KMS-11 (cell line): Measurements from ENCODE around the gene HLA-DPB1.

ENCODE experiments used
- H2AFZ ChIP-seq: fragments of 200-600 bp; sonication (generic); 2 replicates; pipeline ENCODE4 v1.6.1; 2016; ENCODE audit warnings: antibody characterized with exemption, mixed run types, low read depth
- H3K27ac ChIP-seq: fragments of 200-600 bp; sonication (generic); 2 replicates; pipeline ENCODE4 v1.6.1; 2016; ENCODE audit warnings: mild to moderate bottlenecking, mixed run types
- H3K27me3 ChIP-seq: fragments of 200-600 bp; sonication (generic); 2 replicates; pipeline ENCODE4 v1.6.1; 2017; ENCODE audit warnings: mild to moderate bottlenecking, low read depth, mixed run types, moderate library complexity; ENCODE audit not compliant: insufficient read depth
- H3K36me3 ChIP-seq: fragments of 200-600 bp; sonication (generic); 2 replicates; pipeline ENCODE4 v1.6.1; 2017; ENCODE audit warnings: mild to moderate bottlenecking, mixed run types; ENCODE audit not compliant: insufficient read depth
- H3K4me1 ChIP-seq: fragments of 200-600 bp; sonication (generic); 2 replicates; pipeline ENCODE4 v1.6.1; 2016; ENCODE audit warnings: mild to moderate bottlenecking, low read depth, mixed run types; ENCODE audit not compliant: poor library complexity, severe bottlenecking
- H3K4me2 ChIP-seq: fragments of 200-600 bp; sonication (generic); 2 replicates; pipeline ENCODE4 v1.7.0; 2016; ENCODE audit warnings: mild to moderate bottlenecking, mixed run types
- H3K4me3 ChIP-seq: fragments of 200-600 bp; sonication (generic); IDR thresholded peaks from 2 replicates; pipeline ENCODE4 v1.6.1; 2017; ENCODE audit warnings: low read depth, low read length, mixed read lengths; ENCODE audit not compliant: insufficient read depth
- H3K79me2 ChIP-seq: fragments of 200-600 bp; sonication (generic); 2 replicates; pipeline ENCODE4 v1.6.1; 2016; ENCODE audit warnings: low read depth, mixed run types; ENCODE audit not compliant: insufficient read depth
- H3K9ac ChIP-seq: fragments of 200-600 bp; sonication (generic); 2 replicates; pipeline ENCODE4 v1.6.1; 2016; ENCODE audit warnings: mild to moderate bottlenecking, mixed run types
- H4K20me1 ChIP-seq: fragments of 200-600 bp; sonication (generic); 2 replicates; pipeline ENCODE4 v1.6.1; 2016; ENCODE audit warnings: mild to moderate bottlenecking, mixed run types; ENCODE audit not compliant: insufficient read depth
- CTCF ChIP-seq: fragments of 200-600 bp; sonication (generic); conservative IDR thresholded peaks from 2 replicates; pipeline ENCODE4 v1.6.1; 2017; ENCODE audit warnings: low read depth, mild to moderate bottlenecking, antibody characterized with exemption, low read length, moderate library complexity, mixed read lengths

HLA-DPB1 gene

GRCh38 chr6:33069021-33069738, 6.6 kb upstream of the HLA-DPB1 start:
- H2AFZ ChIP-seq = no peak overlapping the region

GRCh38 chr6:33070909-33071308, 4.9 kb upstream of the HLA-DPB1 start:
- TF ChIP-seq CTCF = no peak
- Histone ChIP-seq H3K27ac (no peak overlapping the region), H3K4me2 (no peak overlapping the region)

More at GRCh38 chr6:33069021-33069738, 6.6 kb upstream of the HLA-DPB1 start:
- no peaks in the 10 kb centered on the region for H4K20me1 ChIP-seq
- TF ChIP-seq CTCF = no peak
- H3K79me2 ChIP-seq = no peaks in the 10 kb centered on the region
- H3K27ac ChIP-seq = no peak overlapping the region
- no peaks in the 10 kb centered on the region for H3K27me3 ChIP-seq
- no peak overlapping the region for H3K4me3 ChIP-seq
- H3K9ac ChIP-seq = no peak overlapping the region
- H3K36me3 ChIP-seq = no peaks in the 10 kb centered on the region
- peaks cover 9% of the 10 kb centered on the region for H3K4me1 ChIP-seq
- no peak overlapping the region for H3K4me2 ChIP-seq

GRCh38 chr6:33071569-33071968, 4.2 kb upstream of the HLA-DPB1 start:
- H3K27me3 ChIP-seq = no peaks in the 10 kb centered on the region
- no peaks in the 10 kb centered on the region for H3K36me3 ChIP-seq
- no peak for TF ChIP-seq CTCF
- H3K4me1 ChIP-seq = peaks cover 23% of the 10 kb centered on the region
- no peaks in the 10 kb centered on the region for H4K20me1 ChIP-seq
- H2AFZ ChIP-seq = no peak overlapping the region
- no peak overlapping the region for H3K9ac ChIP-seq
- H3K4me2 ChIP-seq = no peak overlapping the region
- H3K4me3 ChIP-seq = no peak overlapping the region
- H3K27ac ChIP-seq = no peak overlapping the region
- H3K79me2 ChIP-seq = no peaks in the 10 kb centered on the region

More at GRCh38 chr6:33070909-33071308, 4.9 kb upstream of the HLA-DPB1 start:
- no peaks in the 10 kb centered on the region for H3K79me2 ChIP-seq
- H3K27me3 ChIP-seq = no peaks in the 10 kb centered on the region
- H2AFZ ChIP-seq = no peak overlapping the region
- H3K4me3 ChIP-seq = no peak overlapping the region
- no peaks in the 10 kb centered on the region for H4K20me1 ChIP-seq
- peaks cover 23% of the 10 kb centered on the region for H3K4me1 ChIP-seq
- H3K9ac ChIP-seq = no peak overlapping the region
- H3K36me3 ChIP-seq = no peaks in the 10 kb centered on the region

- no peaks in the 10 kb centered on the region for H3K79me2 ChIP-seq
- H3K4me3 ChIP-seq = no peak overlapping the region
- no peak overlapping the region for H3K9ac ChIP-seq
- no peak overlapping the region for H3K4me2 ChIP-seq
- TF ChIP-seq CTCF = no peak
- no peaks in the 10 kb centered on the region for H3K27me3 ChIP-seq
- no peak overlapping the region for H3K27ac ChIP-seq
- H3K4me1 ChIP-seq = peaks cover 23% of the 10 kb centered on the region
- no peaks in the 10 kb centered on the region for H4K20me1 ChIP-seq
- no peak overlapping the region for H2AFZ ChIP-seq
- H3K36me3 ChIP-seq = no peaks in the 10 kb centered on the region
These were observed 3.2 kb upstream of the HLA-DPB1 start for GRCh38 chr6:33072508-33073100.
